Putamen (tissue), 1 donor: ENCODE data around the gene FXYD3.
"Not testable (repeated sequence)": the region's sequence is repeated elsewhere in the genome, so short reads cannot be mapped to it uniquely, and the experiment has no call there.

Experiments
- DNase-seq: peaks from one replicate; pipeline ENCODE4 v3.0.0-alpha.2; 2016; ENCODE audit warnings: low spot score

Gene FXYD3

GRCh38 chr19:35124098-35125060, 8.8 kb downstream of the FXYD3 start:
- DNase-seq = peak; percentile 97

GRCh38 chr19:35125270-35125717, 9.7 kb downstream of the FXYD3 start:
- no peak for DNase-seq

- no peak for DNase-seq
These were observed 10.4 kb downstream of the FXYD3 start for GRCh38 chr19:35125749-35126623.

- peak; percentile 76 for DNase-seq
These were observed 11.0 kb downstream of the FXYD3 start for GRCh38 chr19:35126624-35126959.

- no peak for DNase-seq
These were observed 12.2 kb downstream of the FXYD3 start for GRCh38 chr19:35127871-35128270.

- no peak for DNase-seq
These were observed 12.9 kb downstream of the FXYD3 start for GRCh38 chr19:35128398-35129057.

- DNase-seq = not testable (repeated sequence)
These were observed 14.2 kb downstream of the FXYD3 start for GRCh38 chr19:35129724-35130274.

GRCh38 chr19:35130761-35131720, 15.4 kb downstream of the FXYD3 start:
- DNase-seq = no peak

GRCh38 chr19:35132254-35132653, 16.6 kb downstream of the FXYD3 start:
- no peak for DNase-seq

- no peak for DNase-seq
These were observed 18.2 kb downstream of the FXYD3 start for GRCh38 chr19:35133826-35134225.

GRCh38 chr19:35134601-35135242, 19.1 kb downstream of the FXYD3 start, which contains the start of gene LGI4:
Gene LGI4, minus strand, starts transcription at chr19:35135059. Its CDS starts 379 bp downstream, at chr19:35134680.
- no peak for DNase-seq

GRCh38 chr19:35135389-35135909, 19.8 kb downstream of the FXYD3 start:
- peak; percentile 76 for DNase-seq

GRCh38 chr19:35136231-35136630, 20.6 kb downstream of the FXYD3 start:
- DNase-seq = no peak

- no peak for DNase-seq
These were observed 21.5 kb downstream of the FXYD3 start for GRCh38 chr19:35136977-35137702.

GRCh38 chr19:35138305-35138892, 22.8 kb downstream of the FXYD3 start, which contains the start of gene FXYD1:
Gene FXYD1, plus strand, starts transcription at chr19:35138824. Its CDS starts 1,256 bp downstream, at chr19:35140080.
- DNase-seq = no peak

GRCh38 chr19:35140207-35140961, 24.8 kb downstream of the FXYD3 start:
- DNase-seq = no peak

GRCh38 chr19:35140962-35141836, 25.6 kb downstream of the FXYD3 start:
- peak; percentile 93 for DNase-seq
